A549 (cell line): ENCODE data around the gene MRPL40. TPM values are rescaled to one million over a fixed set of nuclear protein-coding genes. Genes with fewer than 3 reads are reported as not detected.

Experiments used
- ATAC-seq, 2 experiments: fragments of 200-7000 bp in 1 of 2; fragments of >200 bp in 1 of 2; cut with Nextera tagmentation in 1 of 2; cut with Tn5 transposase in 1 of 2; 3 replicates each; pipeline versions ENCODE4 v1.8.0 to v1.9.1; 2018 to 2020; ENCODE audit warnings: mild to moderate bottlenecking in 1 of 2, moderate library complexity in 1 of 2
- CTCF ChIA-PET: fragments of 300-600 bp; sonication (Branson Sonifier 250); formaldehyde crosslinking; extraction: SDS; loops from one replicate; lab custom pipeline; 2021; ENCODE audit warnings: antibody characterized with exemption, inconsistent platforms; lab: Yijun Ruan, JAX
- POLR2A ChIA-PET: fragments of 350-600 bp; formaldehyde crosslinking; extraction: SDS; loops from one replicate; lab custom pipeline; 2021; ENCODE audit warnings: antibody characterized with exemption, inconsistent platforms; lab: Yijun Ruan, JAX
- DNase-seq, 2 experiments: peaks; one replicate each; pipeline versions ENCODE4 v3.0.0 to v3.0.0-alpha.2; 2011 to 2016; ENCODE audit warnings: low read depth in 1 of 2, low spot score in 1 of 2
- FAIRE-seq: peaks from 2 replicates; lab custom pipeline; 2011; peaks lifted over from hg19 to GRCh38; lab: Jason Lieb, UNC
- H3K27ac ChIP-seq, 2 experiments: fragments of >200 bp; sonication (Bioruptor Twin); formaldehyde crosslinking; 3 replicates each; pipeline ENCODE4 v1.5.1; 2016 to 2017
- H3K4me1 ChIP-seq: fragments of >200 bp; sonication (Bioruptor Twin); formaldehyde crosslinking; 3 replicates; pipeline ENCODE4 v1.6.1; 2016
- H3K4me2 ChIP-seq: fragments of >200 bp; sonication (Bioruptor Twin); formaldehyde crosslinking; 3 replicates; pipeline ENCODE4 v1.6.1; 2016
- H3K4me3 ChIP-seq: fragments of >200 bp; sonication (Bioruptor Twin); formaldehyde crosslinking; 3 replicates; pipeline ENCODE4 v1.5.1; 2016
- H3K9me3 ChIP-seq: fragments of >200 bp; sonication (Bioruptor Twin); formaldehyde crosslinking; 3 replicates; pipeline ENCODE4 v1.6.1; 2016
- BCL3 ChIP-seq: fragments of >200 bp; sonication (Bioruptor Twin); formaldehyde crosslinking; IDR thresholded peaks from 3 replicates; pipeline ENCODE4 v1.6.1; 2016
- BHLHE40 ChIP-seq: IDR thresholded peaks from 2 replicates; pipeline ENCODE4 v1.6.1; 2012; ENCODE audit warnings: low read depth, low read length, inconsistent platforms
- CBX2 ChIP-seq: fragments of 200-600 bp; sonication (generic); IDR thresholded peaks from 2 replicates; pipeline ENCODE4 v1.6.1; 2016; ENCODE audit warnings: low read depth, mild to moderate bottlenecking, borderline replicate concordance
- CBX8 ChIP-seq: fragments of 200-600 bp; sonication (generic); IDR thresholded peaks from 2 replicates; pipeline ENCODE4 v1.6.1; 2016
- CEBPB ChIP-seq, 2 experiments: fragments of >200 bp in 1 of 2; sonication (Bioruptor Twin) in 1 of 2; formaldehyde crosslinking in 1 of 2; IDR thresholded peaks; 2 replicates each; pipeline ENCODE4 v1.6.1; 2012 to 2016
- EHF ChIP-seq: fragments of 250-450 bp; sonication (Bioruptor Pico); IDR thresholded peaks from 2 replicates; pipeline ENCODE4 v1.5.0; 2020; ENCODE audit warnings: mild to moderate bottlenecking
- ELK1 ChIP-seq: fragments of 150-350 bp; IDR thresholded peaks from 2 replicates; pipeline ENCODE4 v1.6.1; 2014; ENCODE audit warnings: low read depth, mild to moderate bottlenecking, low read length
- FOXS1 ChIP-seq: fragments of 250-450 bp; sonication (Bioruptor Pico); IDR thresholded peaks from 2 replicates; pipeline ENCODE4 v1.5.0; 2020; ENCODE audit warnings: mild to moderate bottlenecking, moderate library complexity
- GATA3 ChIP-seq: IDR thresholded peaks from 2 replicates; pipeline ENCODE4 v1.6.1; 2012; ENCODE audit warnings: borderline replicate concordance
- HDAC2 ChIP-seq: fragments of 200-600 bp; sonication (generic); IDR thresholded peaks from 2 replicates; pipeline ENCODE4 v1.6.1; 2016
- HES2 ChIP-seq: fragments of >200 bp; sonication (Bioruptor Twin); formaldehyde crosslinking; IDR thresholded peaks from 2 replicates; pipeline ENCODE4 v1.6.1; 2016
- HEYL ChIP-seq: fragments of 250-450 bp; sonication (Bioruptor Pico); IDR thresholded peaks from 2 replicates; pipeline ENCODE4 v1.8.0; 2021; ENCODE audit warnings: mild to moderate bottlenecking, moderate library complexity
- HOXA7 ChIP-seq: fragments of 250-450 bp; sonication (Bioruptor Pico); IDR thresholded peaks from 2 replicates; pipeline ENCODE4 v1.5.0; 2020; ENCODE audit warnings: mild to moderate bottlenecking, moderate library complexity
- HOXB5 ChIP-seq: fragments of 250-450 bp; sonication (Bioruptor Pico); IDR thresholded peaks from 2 replicates; pipeline ENCODE4 v1.5.0; 2020; ENCODE audit warnings: mild to moderate bottlenecking, moderate library complexity
- JUN ChIP-seq, 2 experiments: fragments of >200 bp; sonication (Bioruptor Twin); formaldehyde crosslinking; IDR thresholded peaks; 2 replicates in 1 of 2; 3 replicates in 1 of 2; pipeline ENCODE4 v1.6.1; 2016 to 2017
- JUNB ChIP-seq: fragments of >200 bp; sonication (Bioruptor Twin); formaldehyde crosslinking; IDR thresholded peaks from 2 replicates; pipeline ENCODE4 v1.6.1; 2016
- KDM5A ChIP-seq: fragments of 200-600 bp; sonication (generic); IDR thresholded peaks from 2 replicates; pipeline ENCODE4 v1.6.1; 2016; ENCODE audit warnings: antibody characterized with exemption, mild to moderate bottlenecking
- NFE2L2 ChIP-seq: fragments of 150-350 bp; conservative IDR thresholded peaks from 2 replicates; pipeline ENCODE4 v1.6.1; 2014; ENCODE audit warnings: low read length
- NPAS2 ChIP-seq: fragments of 250-450 bp; sonication (Bioruptor Pico); IDR thresholded peaks from 2 replicates; pipeline ENCODE4 v1.8.0; 2022; ENCODE audit warnings: mild to moderate bottlenecking, moderate library complexity, borderline replicate concordance
- POLR2AphosphoS2 ChIP-seq: conservative IDR thresholded peaks from 2 replicates; pipeline ENCODE4 v1.6.1; 2012; ENCODE audit warnings: low read length, improper control_type of control experiment, inconsistent platforms
- RFX5 ChIP-seq: fragments of 450-650 bp; IDR thresholded peaks from 2 replicates; pipeline ENCODE4 v1.7.1; 2014; ENCODE audit warnings: antibody characterized with exemption, mild to moderate bottlenecking, moderate library complexity
- SMC3 ChIP-seq: fragments of >200 bp; sonication (Bioruptor Twin); formaldehyde crosslinking; IDR thresholded peaks from 3 replicates; pipeline ENCODE4 v1.6.1; 2018; ENCODE audit warnings: inconsistent platforms
- TFCP2L1 ChIP-seq: fragments of 250-450 bp; sonication (Bioruptor Pico); IDR thresholded peaks from 2 replicates; pipeline ENCODE4 v1.5.0; 2021; ENCODE audit warnings: mild to moderate bottlenecking
- TP53 ChIP-seq: fragments of 250-450 bp; sonication (Bioruptor Pico); IDR thresholded peaks from 2 replicates; pipeline ENCODE4 v1.5.0; 2021; ENCODE audit warnings: mild to moderate bottlenecking, moderate library complexity
- ZFP36 ChIP-seq: fragments of 450-650 bp; IDR thresholded peaks from 2 replicates; pipeline ENCODE4 v1.6.1; 2014; ENCODE audit warnings: borderline replicate concordance; ENCODE audit not compliant: partially characterized antibody
- ZNF302 ChIP-seq: fragments of 250-450 bp; sonication (Bioruptor Pico); IDR thresholded peaks from 2 replicates; pipeline ENCODE4 v1.9.0; 2021; ENCODE audit warnings: inconsistent platforms, mild to moderate bottlenecking, moderate library complexity
- ZSCAN20 ChIP-seq: fragments of 250-450 bp; sonication (Bioruptor Pico); IDR thresholded peaks from 2 replicates; pipeline ENCODE4 v1.8.0; 2022; ENCODE audit warnings: mild to moderate bottlenecking, moderate library complexity
- WGBS: methylation state at CpG from one replicate; pipeline ENCODE4 v1.1.6; 2017; ENCODE audit errors: missing lambda C conversion rate; 5-methylcytosine and 5-hydroxymethylcytosine counted together
- polyA plus RNA-seq, 4 experiments: library from polyadenylated mRNA; depleted of rRNA in 3 of 4; stranded (reverse); fragments of >200 nt; fragmentation: RNase III in 1 of 4; extraction: RNeasy Plus Mini Kit Qiagen cat#74134 plus additional on column Dnase treatment in 1 of 4; gene quantifications; 2 replicates in 3 of 4; 3 replicates in 1 of 4; pipeline ENCODE4 v1.2.3, GENCODE V29; 2011 to 2017

The MRPL40 gene
- polyA plus RNA-seq, 2 of the 4 experiments (the other 2 are of a cell fraction), result 32.1 to 45.7 TPM

- TF ChIP-seq FOXS1 (CRISPR knock-in tag) (no peak), KDM5A (no peak), HDAC2 (no peak), BCL3 (no peak), CEBPB (IDR thresholded peaks at IDR 0.05) (no peak), GATA3 (no peak), JUNB (no peak), HEYL (CRISPR knock-in tag) (no peak), TFCP2L1 (CRISPR knock-in tag) (no peak), CBX8 (no peak)
- ChIA-PET POLR2A (no interaction called here), CTCF (interaction anchor here (0.8 kb wide), 1 partner anchor 181 kb away, joined by 3 read pairs; no protein-coding TSS in a partner anchor)
- Histone ChIP-seq H3K4me3 (no peak overlapping the region), H3K9me3 (no peaks in the 10 kb centered on the region), H3K4me2 (peak overlapping the region; percentile 96; the same call in 2 of the 3 replicates), H3K27ac (peak overlapping the region in 1 of 2 experiments; percentile 97; a peak in 1 of 6 replicates), H3K4me1 (peaks cover 13% of the 10 kb centered on the region; the same call in 2 of the 3 replicates)
- FAIRE-seq (no peak), ATAC-seq (no peak), DNase-seq (no peak)
- WGBS, result 93% methylated on average over 3 of the region's 5 CpGs
Observed at GRCh38 chr22:19448739-19449421, 16.5 kb downstream of the MRPL40 start.

GRCh38 chr22:19449422-19449767 lies 17.1 kb downstream of the MRPL40 start:
- Histone ChIP-seq H3K9me3 (no peaks in the 10 kb centered on the region), H3K4me1 (peaks cover 13% of the 10 kb centered on the region; the same call in 2 of the 3 replicates), H3K27ac (no peak overlapping the region), H3K4me3 (no peak overlapping the region), H3K4me2 (no peak overlapping the region)
- ChIA-PET POLR2A (no interaction called here), CTCF (no interaction called here)
- TF ChIP-seq TP53 (CRISPR knock-in tag) (no peak), NPAS2 (no peak), JUN (IDR thresholded peaks at IDR 0.05) (no peak)
- WGBS, result 76% methylated on average over 2 of the region's 2 CpGs
- no peak for ATAC-seq
- DNase-seq, result no peak
- FAIRE-seq, result no peak

- POLR2A ChIA-PET, result no interaction called here
- Histone ChIP-seq H3K27ac (no peak overlapping the region), H3K4me2 (no peak overlapping the region)
- 77% methylated on average over 7 of the region's 8 CpGs for WGBS
- no peak for FAIRE-seq
- no peak for DNase-seq
- no peak for TF ChIP-seq HES2
- TF ChIP-seq NFE2L2, result no peak
- TF ChIP-seq CBX2, result no peak
- no peak for TF ChIP-seq BHLHE40
- no peak for TF ChIP-seq GATA3
- TF ChIP-seq SMC3, result no peak
- TF ChIP-seq POLR2AphosphoS2, result no peak
- no peak for TF ChIP-seq FOXS1 (CRISPR knock-in tag)
- no peak for TF ChIP-seq ZFP36
- no peak for TF ChIP-seq ELK1
- TF ChIP-seq RFX5, result no peak
- TF ChIP-seq HOXB5 (CRISPR knock-in tag), result no peak
- no peak for TF ChIP-seq ZNF302 (CRISPR knock-in tag)
- TF ChIP-seq ZSCAN20 (CRISPR knock-in tag), result no peak
- TF ChIP-seq KDM5A, result no peak
- no peak for TF ChIP-seq EHF (CRISPR knock-in tag)
- TF ChIP-seq TFCP2L1 (CRISPR knock-in tag), result no peak
- no peak for TF ChIP-seq HOXA7 (CRISPR knock-in tag)
- TF ChIP-seq, all 56 proteins: peak for 0
- ATAC-seq, result no peak
- peaks cover 13% of the 10 kb centered on the region; the same call in 2 of the 3 replicates for H3K4me1 ChIP-seq
- H3K4me3 ChIP-seq, result no peak overlapping the region
- H3K9me3 ChIP-seq, result no peaks in the 10 kb centered on the region
- CTCF ChIA-PET, result interaction anchor here (1.5 kb wide), 1 partner anchor 24 kb away, joined by 5 read pairs; no protein-coding TSS in a partner anchor
Observed at GRCh38 chr22:19450363-19451175, 18.2 kb downstream of the MRPL40 start.
